Fibroblast of peridontal ligament (primary cell): ENCODE data around the gene SENP6.
A peak's percentile ranks its signal among the peaks of the same experiment; 100 is the strongest.
"Not testable (repeated sequence)": the region's sequence is repeated elsewhere in the genome, so short reads cannot be mapped to it uniquely, and the experiment has no call there.

Experiments used
- DNase-seq: peaks from one replicate; pipeline ENCODE4 v3.0.0-alpha.2; 2010; ENCODE audit errors: extremely low read depth

SENP6 gene

DNA sequence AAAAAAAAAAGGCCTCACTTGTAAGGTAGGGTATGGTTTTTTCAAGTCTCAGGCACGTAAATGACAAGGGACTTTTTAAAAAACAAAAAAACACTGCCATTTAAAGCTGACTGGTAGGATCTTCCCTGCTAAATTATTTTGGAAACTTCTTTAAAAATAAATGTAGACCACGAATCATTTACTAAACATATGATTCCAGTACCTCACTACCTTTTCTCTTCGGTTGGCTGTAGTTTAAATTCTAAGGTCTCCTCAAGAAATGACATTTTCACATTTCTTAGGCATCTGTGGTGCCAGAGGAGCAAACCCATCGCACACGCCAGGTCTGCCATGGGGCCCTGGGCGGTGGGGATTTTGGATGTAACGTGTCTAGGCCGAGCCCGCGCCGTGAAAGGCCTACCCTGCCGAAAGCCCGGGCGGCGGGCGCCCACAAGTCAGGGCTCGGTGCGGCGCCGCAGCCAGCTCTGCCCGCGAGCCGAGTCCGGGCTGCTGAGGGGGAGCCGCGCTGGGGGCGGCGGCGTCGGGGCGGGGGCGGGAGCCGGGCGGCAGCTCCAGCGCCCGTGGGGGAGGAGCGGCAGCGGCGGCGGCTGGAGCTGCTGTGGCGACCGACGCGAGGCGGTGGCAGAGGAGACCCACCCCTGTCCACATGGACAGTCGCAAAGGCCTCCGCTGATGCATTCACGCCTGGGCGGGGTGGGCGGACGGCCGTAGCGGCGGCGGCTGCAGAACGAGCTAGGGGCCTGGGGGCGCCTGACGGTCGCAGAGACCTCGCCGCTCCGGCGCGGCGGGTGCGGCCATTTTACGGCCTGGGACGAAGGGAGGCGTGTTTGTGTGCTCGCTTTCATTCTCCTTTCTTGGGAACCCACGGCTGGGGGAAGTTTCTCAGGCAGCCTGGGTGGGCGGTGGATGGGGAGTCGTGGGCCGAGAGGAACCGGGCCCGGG lies at the start of gene SENP6:
TSS of gene SENP6 (plus strand) at position 577 of the 942 bp plus-strand sequence. CDS start 645 bp downstream, outside the sequence.
- DNase-seq = peak; percentile 66

DNA sequence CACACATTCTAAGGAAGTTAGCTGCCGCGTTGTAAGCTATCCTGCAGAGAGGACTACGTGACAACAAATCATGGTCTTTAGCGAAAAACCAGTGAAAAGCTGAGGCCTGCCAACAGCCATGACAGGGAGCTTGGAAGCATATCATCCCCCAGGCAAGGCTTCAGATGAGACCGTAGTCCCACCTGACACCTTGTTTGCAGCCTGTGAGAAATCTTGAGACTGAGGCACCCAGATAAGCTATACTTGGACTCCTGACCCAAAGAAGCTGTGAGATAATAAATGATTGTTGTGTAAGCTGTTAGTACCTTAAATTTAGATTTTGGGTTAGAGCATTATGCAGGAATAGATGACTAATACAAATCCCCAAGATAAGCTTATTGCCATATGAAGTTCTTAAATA lies 45.4 kb upstream of the SENP6 start:
- DNase-seq = no peak

GRCh38 chr6:75557068-75557467 lies 44.6 kb upstream of the SENP6 start:
- DNase-seq = no peak

DNA sequence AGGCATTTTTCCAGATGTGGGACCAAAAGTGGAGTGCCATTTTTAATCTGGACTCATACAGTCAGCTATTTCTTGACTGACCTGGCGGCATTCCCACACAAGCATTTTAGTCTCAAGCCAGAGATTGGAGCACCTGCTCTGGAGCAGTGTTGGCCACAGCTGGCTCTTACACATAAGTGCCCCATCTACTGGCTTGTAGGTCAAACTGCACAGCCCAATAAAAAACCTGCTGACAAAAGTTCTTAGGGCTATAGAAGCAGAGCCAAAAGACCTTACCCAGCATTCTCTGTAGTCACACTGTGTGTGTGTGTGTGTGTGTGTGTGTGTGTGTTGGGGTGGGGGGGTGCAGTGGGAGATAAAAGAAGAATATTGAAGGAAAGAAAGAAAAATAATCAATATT lies 38.6 kb upstream of the SENP6 start:
- peak; percentile 14 for DNase-seq

DNA sequence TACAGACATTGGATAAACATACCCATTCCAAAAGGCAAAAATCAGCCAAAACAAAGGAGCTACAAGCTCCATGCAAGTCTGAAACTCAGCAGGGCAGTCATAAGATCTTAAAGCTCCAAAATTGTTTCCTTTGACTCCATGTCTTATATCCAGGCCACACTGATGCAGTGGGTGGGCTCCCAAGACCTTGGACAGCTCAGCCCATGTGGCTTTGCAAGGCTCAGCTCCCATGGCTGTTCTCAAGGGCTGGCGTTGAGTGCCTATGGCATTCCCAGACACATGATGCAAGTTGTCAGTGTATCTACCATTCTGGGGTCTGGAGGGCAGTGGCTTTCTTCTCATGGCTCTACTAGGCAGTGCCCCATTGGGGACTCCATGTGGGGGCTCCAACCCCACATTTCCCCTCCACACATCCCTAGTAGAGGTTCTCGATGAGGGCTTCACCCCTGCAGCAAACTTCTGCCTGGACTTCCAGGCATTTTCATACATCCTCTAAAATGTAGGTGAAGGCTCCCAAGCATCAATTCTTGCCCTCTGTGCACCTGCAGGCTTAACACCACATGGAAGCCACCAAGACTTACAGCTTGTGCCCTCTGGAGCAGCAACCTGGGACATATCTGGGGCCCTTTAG lies 35.4 kb upstream of the SENP6 start:
- DNase-seq = no peak

GRCh38 chr6:75568100-75568499 lies 33.6 kb upstream of the SENP6 start:
- no peak for DNase-seq

DNA sequence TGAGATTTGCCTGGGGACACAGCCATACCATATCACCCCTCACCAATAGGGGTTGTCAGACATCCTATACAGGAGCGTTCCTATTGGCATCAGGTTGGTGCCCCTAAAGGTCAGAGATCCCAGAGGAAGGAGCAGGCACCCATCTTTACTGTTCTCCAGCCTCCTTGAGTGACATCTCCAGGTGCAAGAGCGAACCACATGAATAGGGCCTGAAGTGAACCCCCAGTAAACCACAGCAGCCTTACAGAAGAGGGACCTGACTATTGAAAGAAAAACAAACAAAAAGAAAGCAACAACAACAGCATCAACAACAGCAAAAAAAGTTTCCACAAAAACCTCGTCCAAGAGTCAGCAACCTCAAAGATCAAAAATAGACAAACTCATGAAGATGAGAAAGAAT lies 32.7 kb upstream of the SENP6 start:
- no peak for DNase-seq

- DNase-seq = peak; percentile 52
Measured at GRCh38 chr6:75570671-75571070, 31.0 kb upstream of the SENP6 start.

- DNase-seq = no peak
Measured at GRCh38 chr6:75572072-75572471, 29.6 kb upstream of the SENP6 start.

GRCh38 chr6:75579951-75580350 lies 21.7 kb upstream of the SENP6 start:
- DNase-seq = no peak

DNA sequence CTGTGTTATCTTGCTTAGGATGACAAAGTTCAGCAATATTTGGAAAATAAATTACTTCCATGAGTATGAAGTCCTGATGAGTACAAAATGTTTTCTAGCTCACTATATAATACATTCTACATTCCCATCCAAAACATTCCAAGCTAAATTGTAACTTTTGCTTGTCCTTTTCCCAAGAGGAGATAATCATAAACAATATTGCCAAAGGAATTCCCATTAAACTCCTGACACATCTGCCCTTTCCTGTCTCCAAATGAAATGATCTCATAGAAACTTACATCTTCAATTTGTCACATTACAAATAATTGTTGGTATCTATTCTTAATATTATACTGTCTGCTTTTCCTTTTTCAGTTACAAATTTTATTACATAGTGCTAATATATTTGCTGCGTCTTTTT lies 20.4 kb upstream of the SENP6 start:
- no peak for DNase-seq

GRCh38 chr6:75584552-75584951 lies 17.1 kb upstream of the SENP6 start:
- not testable (repeated sequence) for DNase-seq

GRCh38 chr6:75588948-75589347 lies 12.7 kb upstream of the SENP6 start:
- DNase-seq = no peak

- no peak for DNase-seq
Measured at GRCh38 chr6:75590370-75590769, 11.3 kb upstream of the SENP6 start.

DNA sequence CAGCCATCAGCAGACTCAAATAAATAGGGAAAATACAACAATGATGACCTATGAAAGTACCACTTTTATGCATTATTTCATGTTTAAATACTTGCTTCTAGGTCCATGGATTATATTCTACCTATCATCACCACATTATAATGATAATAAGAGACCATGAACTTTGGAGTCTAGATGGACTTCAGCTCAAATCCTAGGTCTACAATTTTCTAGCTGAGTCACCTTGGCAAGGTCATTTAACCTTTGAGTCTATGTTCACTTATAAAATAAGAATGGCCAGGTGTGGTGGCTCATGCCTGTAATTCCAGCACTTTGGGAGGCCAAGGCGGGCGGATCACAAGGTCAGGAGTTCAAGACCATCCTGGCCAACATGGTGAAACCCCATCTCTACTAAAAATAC lies 5.3 kb upstream of the SENP6 start:
- DNase-seq = not testable (repeated sequence)

DNA sequence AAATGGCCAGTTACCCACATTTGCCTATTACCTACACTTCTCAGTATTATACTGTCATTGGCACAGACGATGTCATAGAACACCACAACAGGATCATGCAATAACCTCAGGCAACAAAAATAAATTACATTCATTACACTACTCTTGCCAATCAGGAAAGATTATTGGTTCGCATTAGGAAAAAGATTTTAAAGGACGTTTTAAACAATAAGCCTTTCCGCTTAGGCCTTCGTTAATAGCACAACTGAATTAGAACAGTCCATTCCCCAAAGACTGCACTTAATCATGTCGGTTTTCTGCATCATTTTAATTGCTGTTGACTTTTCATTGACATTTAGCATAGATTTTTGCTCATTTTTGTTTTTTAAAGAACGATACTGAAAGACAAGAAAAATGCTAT lies 912 bp upstream of the SENP6 start:
- DNase-seq = peak; percentile 38

GRCh38 chr6:75602246-75603105 lies 796 bp downstream of the SENP6 start:
- peak; percentile 16 for DNase-seq

DNA sequence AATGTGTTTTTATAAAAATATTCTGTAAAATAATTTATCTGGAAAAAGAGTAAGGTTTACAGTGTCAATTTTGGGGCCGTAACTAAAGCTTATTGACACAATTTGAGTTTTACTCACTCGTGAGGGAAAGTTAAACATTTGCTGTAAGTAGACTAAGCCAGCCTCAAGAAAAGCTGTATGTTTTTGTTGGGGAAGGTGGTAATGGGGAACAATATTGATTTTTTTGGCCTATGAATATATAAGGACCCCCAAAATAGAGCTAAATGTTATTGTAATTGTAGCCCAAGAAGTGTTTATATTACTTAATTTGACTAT lies 1.4 kb downstream of the SENP6 start:
- peak; percentile 21 for DNase-seq

DNA sequence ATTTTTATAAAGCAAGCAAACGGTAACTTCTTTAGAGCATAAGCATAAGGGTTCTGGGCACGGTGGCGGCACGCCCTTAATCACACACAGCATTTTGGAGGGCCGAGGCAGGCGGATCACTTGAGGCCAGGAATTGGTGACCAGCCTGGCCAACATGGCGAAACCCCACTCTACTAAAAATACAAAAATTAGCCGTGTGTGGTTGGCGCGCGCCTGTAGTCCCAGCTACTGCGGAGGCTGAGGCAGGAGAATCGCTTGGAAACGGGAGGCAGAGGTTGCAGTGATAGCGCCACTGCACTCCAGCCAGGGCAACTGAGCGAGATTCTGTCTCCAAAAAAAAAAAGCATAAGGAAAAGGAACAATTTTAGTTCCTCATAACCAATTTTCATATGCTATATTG lies 2.6 kb downstream of the SENP6 start:
- no peak for DNase-seq

- DNase-seq = no peak
Measured at GRCh38 chr6:75605635-75606034, 4.0 kb downstream of the SENP6 start.

DNA sequence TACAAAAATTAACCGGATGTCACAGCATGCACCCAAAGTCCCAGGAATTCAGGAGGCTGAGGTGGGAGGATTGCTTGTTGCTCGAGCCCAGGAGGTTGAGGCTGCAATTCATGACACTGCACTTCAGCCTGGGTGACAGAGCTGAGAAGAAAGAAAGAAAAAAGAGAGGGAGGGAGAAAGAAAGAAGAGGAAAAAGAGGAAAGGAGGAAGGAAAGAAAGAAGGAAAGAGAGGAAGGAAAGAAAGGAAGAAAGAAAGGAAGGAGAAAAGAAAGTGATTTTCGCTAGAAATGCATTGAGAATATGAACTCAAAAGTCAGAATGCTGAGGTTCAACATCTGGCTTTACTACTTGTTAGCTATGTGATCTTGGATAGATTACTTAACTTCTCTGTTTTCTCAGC lies 6.6 kb downstream of the SENP6 start:
- no peak for DNase-seq

DNA sequence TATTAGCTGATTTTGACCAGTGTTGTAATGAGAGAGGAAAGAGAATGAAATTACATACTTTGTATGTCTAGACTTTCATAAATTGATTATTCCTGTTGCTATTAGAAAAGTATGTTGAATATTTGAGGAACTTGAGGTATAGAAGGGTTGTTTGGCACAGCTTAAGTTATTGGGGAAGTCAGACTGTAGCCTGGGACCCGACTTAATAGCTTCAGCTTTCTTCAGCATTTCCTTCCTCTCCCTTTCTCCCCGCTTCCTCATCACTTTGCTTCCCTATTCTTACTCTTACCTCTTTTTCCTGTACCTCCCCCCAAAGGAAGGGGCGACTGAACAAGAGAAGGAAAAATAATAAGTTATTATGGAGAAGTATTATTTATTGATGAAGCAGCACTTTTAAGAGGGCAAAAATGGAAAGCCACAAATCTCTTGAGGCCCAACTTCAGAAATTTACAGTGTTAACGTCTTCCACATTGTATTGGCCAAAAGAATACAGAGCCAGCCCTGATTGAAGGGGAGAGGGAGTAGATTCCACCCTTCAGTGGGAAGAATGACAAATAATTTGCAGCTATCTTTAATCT lies 7.4 kb downstream of the SENP6 start:
- no peak for DNase-seq
